Peyer's patch (tissue), 4 donors: ENCODE results near the gene OR2H1. TPM values are rescaled to one million over a fixed set of nuclear protein-coding genes. Genes with fewer than 3 reads are reported as not detected.

Source experiments
- DNase-seq, 3 donors: peaks; one replicate each; pipeline ENCODE4 v3.0.0-alpha.2; 2017 to 2019
- H3K27ac ChIP-seq, 4 donors: fragments of 200-600 bp; sonication (generic); one replicate each; pipeline ENCODE4 v1.5.1; 2016 to 2019
- H3K27me3 ChIP-seq, 2 donors: fragments of 200-600 bp; sonication (generic); one replicate each; pipeline ENCODE4 v1.5.1; 2019
- H3K36me3 ChIP-seq, 3 donors: fragments of 200-600 bp; sonication (generic); one replicate each; pipeline ENCODE4 v1.5.1; 2016 to 2019
- H3K4me1 ChIP-seq, 4 donors: fragments of 200-600 bp; sonication (generic); one replicate each; pipeline ENCODE4 v1.5.1; 2016 to 2019
- H3K4me3 ChIP-seq, 4 donors: fragments of 200-600 bp; sonication (generic); 1 replicate in 3 of 4; 2 replicates in 1 of 4; pipeline ENCODE4 v1.5.1; 2016 to 2019; ENCODE audit warnings: mild to moderate bottlenecking in 1 of 4
- H3K9me3 ChIP-seq, 4 donors: fragments of 200-600 bp; sonication (generic); one replicate each; pipeline ENCODE4 v1.5.1; 2016 to 2019; ENCODE audit warnings: mild to moderate bottlenecking in 1 of 4
- POLR2A ChIP-seq, 2 donors: fragments of 450-650 bp; IDR thresholded peaks; one replicate each; pipeline ENCODE4 v1.5.1; 2017; ENCODE audit warnings: antibody characterized with exemption in 2 of 2, mild to moderate bottlenecking in 2 of 2, moderate library complexity in 2 of 2
- total RNA-seq, 4 donors: library from RNA; depleted of rRNA; stranded (reverse); fragments of >200 nt; gene quantifications; one replicate each; pipeline ENCODE4 v1.1.0, GENCODE V29; 2016
- TF ChIP-seq, protein P1 (sequence below), 6 experiments: fragments of 450-650 bp in 4 of 6; fragments of 200-600 bp in 2 of 6; sonication (generic) in 1 of 6; IDR thresholded peaks; one replicate each; pipeline ENCODE4 v1.5.1; 2017 to 2019; ENCODE audit warnings: antibody characterized with exemption in 6 of 6, mild to moderate bottlenecking in 3 of 6, moderate library complexity in 1 of 6

Gene OR2H1
- total RNA-seq, 4 donors from 2014 or later = not detected

DNA sequence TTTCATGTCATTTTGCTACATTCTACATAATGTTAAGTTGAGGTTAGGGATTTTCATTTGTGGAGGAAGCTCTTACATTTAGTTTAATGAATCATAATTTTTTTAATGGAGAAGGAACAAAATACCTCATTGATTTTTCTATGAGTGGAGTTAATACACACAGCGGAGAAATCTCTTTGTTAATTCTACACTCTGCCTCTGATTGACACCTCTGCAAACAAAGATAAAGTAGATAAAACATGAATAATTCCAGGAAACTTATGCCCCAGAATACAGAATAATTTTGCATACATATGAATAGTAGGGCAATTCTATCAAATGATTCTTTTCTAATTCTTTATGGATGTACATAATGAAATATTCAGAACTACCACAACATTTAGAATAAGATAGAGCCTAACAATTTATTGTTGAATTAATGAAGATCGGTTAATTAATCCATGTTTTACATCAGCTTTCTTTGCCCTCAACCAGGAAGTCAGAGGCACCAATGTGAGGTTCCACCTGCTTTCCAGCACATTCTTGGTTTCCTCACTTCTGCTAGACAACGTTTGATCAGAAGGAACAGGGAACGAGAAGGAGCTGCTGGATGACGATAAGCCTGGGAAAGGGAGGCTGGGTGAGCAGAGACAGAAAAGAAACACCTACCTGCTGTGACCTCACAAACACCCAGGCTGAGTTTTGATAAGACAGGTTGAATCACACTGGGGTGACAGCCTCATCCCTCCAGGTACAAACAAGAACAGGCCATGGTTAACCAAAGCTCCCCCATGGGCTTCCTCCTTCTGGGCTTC is 4.3 kb downstream of the OR2H1 start:
- Histone ChIP-seq H3K27me3 (no peaks in the 10 kb centered on the region), H3K27ac (no peak overlapping the region), H3K9me3 (no peaks in the 10 kb centered on the region), H3K4me1 (no peaks in the 10 kb centered on the region), H3K4me3 (no peak overlapping the region), H3K36me3 (no peaks in the 10 kb centered on the region)
- DNase-seq = no peak
- no peak for TF ChIP-seq POLR2A (IDR thresholded peaks at IDR 0.05)
- TF ChIP-seq, protein P1, sequence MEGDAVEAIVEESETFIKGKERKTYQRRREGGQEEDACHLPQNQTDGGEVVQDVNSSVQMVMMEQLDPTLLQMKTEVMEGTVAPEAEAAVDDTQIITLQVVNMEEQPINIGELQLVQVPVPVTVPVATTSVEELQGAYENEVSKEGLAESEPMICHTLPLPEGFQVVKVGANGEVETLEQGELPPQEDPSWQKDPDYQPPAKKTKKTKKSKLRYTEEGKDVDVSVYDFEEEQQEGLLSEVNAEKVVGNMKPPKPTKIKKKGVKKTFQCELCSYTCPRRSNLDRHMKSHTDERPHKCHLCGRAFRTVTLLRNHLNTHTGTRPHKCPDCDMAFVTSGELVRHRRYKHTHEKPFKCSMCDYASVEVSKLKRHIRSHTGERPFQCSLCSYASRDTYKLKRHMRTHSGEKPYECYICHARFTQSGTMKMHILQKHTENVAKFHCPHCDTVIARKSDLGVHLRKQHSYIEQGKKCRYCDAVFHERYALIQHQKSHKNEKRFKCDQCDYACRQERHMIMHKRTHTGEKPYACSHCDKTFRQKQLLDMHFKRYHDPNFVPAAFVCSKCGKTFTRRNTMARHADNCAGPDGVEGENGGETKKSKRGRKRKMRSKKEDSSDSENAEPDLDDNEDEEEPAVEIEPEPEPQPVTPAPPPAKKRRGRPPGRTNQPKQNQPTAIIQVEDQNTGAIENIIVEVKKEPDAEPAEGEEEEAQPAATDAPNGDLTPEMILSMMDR (IDR thresholded peaks at IDR 0.05) = no peak

DNA sequence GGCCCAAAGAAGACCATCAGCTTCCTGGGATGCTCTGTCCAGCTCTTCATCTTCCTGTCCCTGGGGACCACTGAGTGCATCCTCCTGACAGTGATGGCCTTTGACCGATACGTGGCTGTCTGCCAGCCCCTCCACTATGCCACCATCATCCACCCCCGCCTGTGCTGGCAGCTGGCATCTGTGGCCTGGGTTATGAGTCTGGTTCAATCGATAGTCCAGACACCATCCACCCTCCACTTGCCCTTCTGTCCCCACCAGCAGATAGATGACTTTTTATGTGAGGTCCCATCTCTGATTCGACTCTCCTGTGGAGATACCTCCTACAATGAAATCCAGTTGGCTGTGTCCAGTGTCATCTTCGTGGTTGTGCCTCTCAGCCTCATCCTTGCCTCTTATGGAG is 5.1 kb downstream of the OR2H1 start:
- no peak for TF ChIP-seq POLR2A (IDR thresholded peaks at IDR 0.05)
- TF ChIP-seq, protein P1 (IDR thresholded peaks at IDR 0.05) = no peak
- no peaks in the 10 kb centered on the region for H3K27me3 ChIP-seq
- H3K4me3 ChIP-seq = no peak overlapping the region
- no peaks in the 10 kb centered on the region for H3K36me3 ChIP-seq
- no peak overlapping the region for H3K27ac ChIP-seq
- DNase-seq = no peak
- H3K9me3 ChIP-seq = no peaks in the 10 kb centered on the region
- no peaks in the 10 kb centered on the region for H3K4me1 ChIP-seq

DNA sequence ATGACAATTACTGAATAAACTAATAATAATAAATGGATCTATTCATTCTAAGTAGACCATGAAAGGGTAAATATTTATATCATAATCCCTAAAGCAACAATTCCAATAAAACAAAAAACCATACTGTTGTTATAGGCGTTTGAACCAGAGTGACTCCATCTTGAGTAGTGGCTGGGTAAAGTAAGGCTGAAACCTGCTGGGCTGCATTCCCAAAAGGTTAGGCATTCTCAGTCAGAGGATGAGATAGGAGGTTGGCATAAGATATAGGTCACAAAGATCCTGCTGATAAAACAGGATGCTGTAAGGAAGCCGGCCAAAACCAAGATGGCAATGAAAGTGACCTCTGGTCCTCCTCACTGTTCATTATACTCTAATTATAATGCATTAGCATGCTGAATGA is 8.3 kb downstream of the OR2H1 start:
- TF ChIP-seq, protein P1 (IDR thresholded peaks at IDR 0.05) = no peak
- TF ChIP-seq POLR2A (IDR thresholded peaks at IDR 0.05) = no peak
- no peaks in the 10 kb centered on the region for H3K36me3 ChIP-seq
- no peaks in the 10 kb centered on the region for H3K9me3 ChIP-seq
- DNase-seq = no peak
- H3K4me1 ChIP-seq = no peaks in the 10 kb centered on the region
- H3K4me3 ChIP-seq = no peak overlapping the region
- no peak overlapping the region for H3K27ac ChIP-seq
- H3K27me3 ChIP-seq = no peaks in the 10 kb centered on the region

DNA sequence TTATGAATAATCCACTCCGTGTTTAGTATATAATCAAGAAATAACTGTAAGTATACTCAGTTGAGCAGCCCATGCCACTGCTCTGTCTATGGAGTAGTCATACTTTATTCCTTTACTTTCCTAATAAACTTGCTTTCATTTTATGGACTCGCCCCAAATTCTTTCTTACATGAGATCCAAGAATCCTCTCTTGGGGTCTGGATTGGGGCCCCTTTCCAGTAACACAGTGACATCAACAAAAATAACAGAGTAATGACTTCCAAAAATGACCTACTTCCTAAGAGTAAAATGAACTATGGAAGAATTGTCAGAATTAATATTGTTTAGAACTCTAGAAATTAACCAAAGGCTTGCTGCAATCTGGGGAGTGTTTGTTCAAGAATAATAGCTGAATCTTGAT is 8.8 kb downstream of the OR2H1 start:
- Histone ChIP-seq H3K4me3 (no peak overlapping the region), H3K27me3 (no peaks in the 10 kb centered on the region), H3K4me1 (no peaks in the 10 kb centered on the region), H3K36me3 (no peaks in the 10 kb centered on the region), H3K9me3 (no peaks in the 10 kb centered on the region), H3K27ac (no peak overlapping the region)
- no peak for TF ChIP-seq POLR2A (IDR thresholded peaks at IDR 0.05)
- TF ChIP-seq, protein P1 (IDR thresholded peaks at IDR 0.05) = no peak
- DNase-seq = no peak

DNA sequence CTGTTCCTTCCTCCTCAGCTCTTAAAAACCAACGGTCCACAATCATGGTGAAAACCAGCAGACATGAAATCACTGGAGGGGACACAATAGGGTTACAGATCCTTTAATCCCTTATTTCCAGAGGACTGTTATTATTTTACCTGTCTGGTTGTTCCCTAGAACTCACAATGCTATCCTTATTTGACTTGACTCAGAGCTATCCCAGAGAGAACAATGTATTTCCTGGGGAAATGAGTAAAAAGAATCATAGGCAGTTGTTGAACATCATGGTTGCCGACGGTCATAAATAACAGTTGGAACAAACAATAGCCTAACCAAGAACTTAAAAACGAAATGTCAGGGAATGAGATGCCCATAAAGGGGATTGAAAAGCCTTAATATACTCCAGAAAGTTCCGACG is 9.3 kb downstream of the OR2H1 start:
- no peak overlapping the region for H3K4me3 ChIP-seq
- DNase-seq = no peak
- no peaks in the 10 kb centered on the region for H3K27me3 ChIP-seq
- H3K36me3 ChIP-seq = no peaks in the 10 kb centered on the region
- no peak overlapping the region for H3K27ac ChIP-seq
- H3K9me3 ChIP-seq = no peaks in the 10 kb centered on the region
- H3K4me1 ChIP-seq = no peaks in the 10 kb centered on the region
- TF ChIP-seq, protein P1 (IDR thresholded peaks at IDR 0.05) = no peak
